DMS79 treated with DMSO at 0.1 percent for 48 hours (cell line): Measurements from ENCODE around the gene EVI2A.

Experiments
- DNase-seq: peaks from one replicate; lab custom pipeline; 2025; lab: John Stamatoyannopoulos, UW

The EVI2A gene

DNA sequence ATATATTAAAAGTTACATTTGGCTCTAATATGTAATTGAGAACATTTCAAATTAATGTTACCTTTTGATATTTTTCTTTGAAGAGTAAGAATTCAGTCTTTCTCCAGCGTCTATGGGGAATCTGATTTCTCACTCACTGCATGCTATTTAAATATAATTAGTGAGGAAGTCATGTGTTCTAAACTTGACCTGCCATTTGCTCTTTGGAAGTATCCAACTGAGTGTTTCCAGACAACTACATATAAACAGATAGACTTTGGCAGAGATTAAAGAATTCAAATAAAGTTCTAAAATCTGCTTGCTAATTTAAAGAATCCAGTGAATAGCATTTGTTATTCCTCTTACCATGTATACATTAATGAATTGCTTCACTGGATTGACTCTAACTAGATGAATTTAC, 47.9 kb downstream of the EVI2A start:
- DNase-seq, result no peak

DNA sequence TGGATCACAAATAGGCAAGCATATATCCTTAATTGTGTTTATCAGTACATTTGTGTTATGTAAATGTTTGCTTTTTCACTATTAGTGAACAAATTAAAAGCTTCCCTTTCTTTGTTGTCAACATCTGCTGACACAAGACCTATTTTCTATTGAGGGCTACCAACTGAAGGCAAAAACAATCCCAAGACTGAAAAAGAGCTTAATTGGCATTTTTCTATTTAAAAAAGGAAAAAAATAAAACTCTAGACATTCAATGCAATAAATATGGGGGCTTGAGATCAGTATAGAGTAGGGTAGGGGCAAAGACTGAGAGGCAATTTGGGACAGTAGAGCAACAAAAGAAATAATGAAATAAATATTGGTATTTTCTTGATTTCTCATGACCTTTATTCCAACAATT, 48.6 kb downstream of the EVI2A start:
- DNase-seq, result no peak

DNA sequence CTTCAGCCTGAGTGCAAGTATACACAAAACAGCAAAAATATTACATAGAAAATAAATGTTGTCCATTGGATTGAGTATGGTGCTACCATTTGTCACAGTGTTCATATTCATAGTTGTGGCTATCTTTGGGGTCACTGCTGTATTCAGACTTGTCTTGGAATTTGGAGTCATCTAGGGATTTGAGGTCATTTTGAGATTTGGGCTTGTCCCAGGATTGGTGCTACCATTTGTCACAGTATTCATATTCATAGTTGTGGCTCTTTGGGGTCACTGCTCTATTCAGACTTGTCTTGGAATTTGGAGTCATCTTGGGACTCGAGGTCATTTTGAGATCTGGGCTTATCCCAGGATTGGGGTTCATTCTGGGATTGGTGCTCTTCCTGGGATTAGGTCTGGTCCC, 49.2 kb downstream of the EVI2A start:
- DNase-seq, result no peak

DNA sequence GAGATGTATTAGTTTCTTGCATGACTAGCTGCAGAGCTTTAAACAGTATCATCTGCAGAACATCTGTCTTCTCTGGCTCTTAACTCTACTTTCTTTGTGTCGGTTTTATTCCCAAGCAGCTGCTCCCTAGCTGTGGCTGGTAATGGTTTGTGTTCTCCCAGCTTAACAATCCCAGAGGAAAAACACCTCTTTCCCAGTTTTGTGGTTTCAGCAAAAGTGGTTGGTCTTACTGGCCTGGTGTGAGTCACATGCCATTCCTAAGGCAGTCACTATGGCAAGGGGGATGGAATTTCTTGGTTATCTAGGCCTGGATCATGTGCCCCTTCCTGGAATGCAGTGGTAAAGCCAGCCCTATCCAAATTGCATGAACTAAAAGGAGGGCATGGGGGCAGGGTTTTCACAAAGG, 51.8 kb downstream of the EVI2A start:
- DNase-seq, result no peak

DNA sequence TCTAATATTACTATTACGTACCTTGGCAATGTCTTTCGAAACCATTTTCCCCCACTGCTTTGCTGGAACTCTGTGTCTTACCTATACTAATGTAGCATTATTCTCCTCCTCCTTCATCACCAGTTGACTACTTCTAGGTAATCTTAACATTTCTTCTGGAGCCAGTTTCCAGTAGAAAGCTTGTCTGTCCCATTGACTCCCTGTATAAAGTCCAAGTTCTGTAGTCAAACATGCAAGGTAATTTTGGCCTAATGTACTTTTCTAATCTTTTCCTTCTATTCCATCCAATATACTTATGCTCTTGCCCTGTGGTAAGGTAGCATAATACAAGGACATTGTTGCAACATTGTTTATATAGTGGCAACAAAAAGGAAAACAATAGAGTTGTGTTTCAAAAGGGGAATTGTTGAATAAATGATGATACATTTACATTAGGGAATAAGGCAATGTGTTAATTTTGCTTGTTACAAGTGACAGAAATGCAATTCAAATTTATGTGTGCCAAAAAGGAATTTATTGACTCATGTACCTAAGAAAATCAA, 52.3 kb downstream of the EVI2A start:
- DNase-seq, result no peak
